H9 (cell line): ENCODE data around the gene EPS8L1. TPM values are rescaled to one million over a fixed set of nuclear protein-coding genes. Genes with fewer than 3 reads are reported as not detected.

ENCODE experiments used
- DNase-seq: peaks from one replicate; pipeline ENCODE4 v3.0.0-alpha.2; 2017
- H2AFZ ChIP-seq: one replicate; pipeline ENCODE4 v1.6.1; 2013; ENCODE audit warnings: mild to moderate bottlenecking, low read length, control low read depth, moderate library complexity
- H2AK5ac ChIP-seq: 2 replicates; pipeline ENCODE4 v1.6.1; 2013; ENCODE audit warnings: low read length, control low read depth, mixed read lengths; ENCODE audit not compliant: insufficient read length
- H2BK120ac ChIP-seq: one replicate; pipeline ENCODE4 v1.6.1; 2013; ENCODE audit warnings: low read depth, mild to moderate bottlenecking, low read length, control low read depth, inconsistent platforms; ENCODE audit not compliant: poor library complexity, severe bottlenecking
- H2BK12ac ChIP-seq: 2 replicates; pipeline ENCODE4 v1.6.1; 2013; ENCODE audit warnings: low read length, control low read depth, mixed read lengths, low read depth; ENCODE audit not compliant: insufficient read length
- H2BK15ac ChIP-seq: 2 replicates; pipeline ENCODE4 v1.6.1; 2013; ENCODE audit warnings: low read depth, low read length, control low read depth
- H2BK20ac ChIP-seq: one replicate; pipeline ENCODE4 v1.6.1; 2013; ENCODE audit warnings: low read depth, mild to moderate bottlenecking, low read length, control low read depth, inconsistent platforms; ENCODE audit not compliant: poor library complexity, severe bottlenecking
- H2BK5ac ChIP-seq: 2 replicates; pipeline ENCODE4 v1.6.1; 2013; ENCODE audit warnings: low read length, control low read depth, mixed read lengths; ENCODE audit not compliant: insufficient read length
- H3K14ac ChIP-seq: 2 replicates; pipeline ENCODE4 v1.6.1; 2013; ENCODE audit warnings: low read length, control low read depth; ENCODE audit not compliant: insufficient read depth
- H3K18ac ChIP-seq: 2 replicates; pipeline ENCODE4 v1.6.1; 2013; ENCODE audit warnings: low read depth, mild to moderate bottlenecking, mixed read lengths, low read length, control low read depth; ENCODE audit not compliant: insufficient read length
- H3K23ac ChIP-seq: 2 replicates; pipeline ENCODE4 v1.6.1; 2013; ENCODE audit warnings: low read length, control low read depth, mixed read lengths, low read depth; ENCODE audit not compliant: insufficient read length
- H3K23me2 ChIP-seq: 2 replicates; pipeline ENCODE4 v1.6.1; 2013; ENCODE audit warnings: low read depth, mild to moderate bottlenecking, mixed read lengths, low read length, control low read depth; ENCODE audit not compliant: insufficient read length, poor library complexity, severe bottlenecking
- H3K27ac ChIP-seq: 2 replicates; pipeline ENCODE4 v1.5.1; 2013; ENCODE audit warnings: low read length, control low read depth, mixed read lengths, low read depth; ENCODE audit not compliant: insufficient read length
- H3K27me3 ChIP-seq: 2 replicates; pipeline ENCODE4 v1.6.1; 2013; ENCODE audit warnings: low read length, control low read depth, inconsistent platforms; ENCODE audit not compliant: insufficient read depth
- H3K4ac ChIP-seq: 2 replicates; pipeline ENCODE4 v1.6.1; 2013; ENCODE audit warnings: low read depth, mild to moderate bottlenecking, control low read depth, inconsistent platforms, low read length, moderate library complexity
- H3K4me1 ChIP-seq: 2 replicates; pipeline ENCODE4 v1.6.1; 2013; ENCODE audit warnings: low read length, control low read depth, inconsistent platforms; ENCODE audit not compliant: insufficient read depth
- H3K4me2 ChIP-seq: 2 replicates; pipeline ENCODE4 v1.6.1; 2013; ENCODE audit warnings: low read length, control low read depth, mixed read lengths; ENCODE audit not compliant: insufficient read length, insufficient read depth
- H3K56ac ChIP-seq: 2 replicates; pipeline ENCODE4 v1.6.1; 2013; ENCODE audit warnings: low read depth, mild to moderate bottlenecking, mixed read lengths, low read length, control low read depth; ENCODE audit not compliant: insufficient read length
- H3K79me1 ChIP-seq: 2 replicates; pipeline ENCODE4 v1.6.1; 2013; ENCODE audit warnings: low read depth, mild to moderate bottlenecking, moderate library complexity, low read length, control low read depth, inconsistent platforms; ENCODE audit not compliant: insufficient read depth, poor library complexity, severe bottlenecking
- H3K79me2 ChIP-seq: 2 replicates; pipeline ENCODE4 v1.6.1; 2013; ENCODE audit warnings: low read length, control low read depth, inconsistent platforms; ENCODE audit not compliant: insufficient read depth
- H3K9ac ChIP-seq: 2 replicates; pipeline ENCODE4 v1.6.1; 2013; ENCODE audit warnings: low read length, control low read depth, mixed read lengths; ENCODE audit not compliant: insufficient read length; ENCODE audit errors: extremely low read depth
- H3K9me3 ChIP-seq: one replicate; pipeline ENCODE4 v1.6.1; 2013; ENCODE audit warnings: low read depth, low read length, inconsistent platforms; ENCODE audit not compliant: control insufficient read depth
- H3T11ph ChIP-seq: one replicate; pipeline ENCODE4 v1.6.1; 2013; ENCODE audit warnings: mild to moderate bottlenecking, low read length, control low read depth, inconsistent platforms
- H4K20me1 ChIP-seq: one replicate; pipeline ENCODE4 v1.6.1; 2013; ENCODE audit not compliant: control insufficient read depth, insufficient read length, insufficient read depth
- H4K5ac ChIP-seq: 2 replicates; pipeline ENCODE4 v1.6.1; 2013; ENCODE audit warnings: low read depth, mild to moderate bottlenecking, mixed read lengths, low read length, control low read depth; ENCODE audit not compliant: insufficient read length
- H4K8ac ChIP-seq: replicated peaks from 2 replicates; pipeline ENCODE4 v1.6.1; 2013; ENCODE audit warnings: low read length, control low read depth, mixed read lengths, low read depth; ENCODE audit not compliant: insufficient read length
- H4K91ac ChIP-seq: 2 replicates; pipeline ENCODE4 v1.6.1; 2013; ENCODE audit warnings: low read depth, mild to moderate bottlenecking, moderate library complexity, mixed read lengths, low read length, control low read depth; ENCODE audit not compliant: insufficient read length
- H3K27ac Mint-ChIP-seq, 3 experiments: 2 replicates in 2 of 3; 3 replicates in 1 of 3; pipeline ENCODE4 v1.8.0; 2020 to 2021; ENCODE audit warnings: mixed read lengths in 3 of 3, mild to moderate bottlenecking in 1 of 3, moderate library complexity in 1 of 3
- H3K27me3 Mint-ChIP-seq: 2 replicates; pipeline ENCODE4 v1.8.0; 2021; ENCODE audit warnings: low read depth, mild to moderate bottlenecking, moderate library complexity, mixed read lengths
- H3K36me3 Mint-ChIP-seq, 3 experiments: 2 replicates in 2 of 3; 3 replicates in 1 of 3; pipeline ENCODE4 v1.8.0; 2020 to 2021; ENCODE audit warnings: low read depth in 3 of 3, mixed read lengths in 3 of 3; ENCODE audit not compliant: insufficient read depth in 1 of 3
- H3K4me1 Mint-ChIP-seq, 2 experiments: 2 replicates each; pipeline ENCODE4 v1.8.0; 2020; ENCODE audit warnings: mixed read lengths in 2 of 2
- H3K4me3 Mint-ChIP-seq, 2 experiments: 2 replicates in 1 of 2; 3 replicates in 1 of 2; pipeline ENCODE4 v1.8.0; 2020 to 2021; ENCODE audit warnings: mild to moderate bottlenecking in 2 of 2, mixed read lengths in 2 of 2, moderate library complexity in 1 of 2
- H3K9me3 Mint-ChIP-seq, 2 experiments: 2 replicates in 1 of 2; 3 replicates in 1 of 2; pipeline ENCODE4 v1.8.0; 2020; ENCODE audit warnings: mild to moderate bottlenecking in 2 of 2, mixed read lengths in 2 of 2, moderate library complexity in 1 of 2
- CTCF ChIP-seq: fragments of 200-600 bp; sonication (generic); conservative IDR thresholded peaks from 3 replicates; pipeline ENCODE4 v1.8.0; 2021; ENCODE audit warnings: antibody characterized with exemption, mild to moderate bottlenecking
- WGBS: extraction: QIAGEN DNeasy Blood & Tissue Kit; methylation state at CpG from one replicate; pipeline ENCODE4 v1.1.7; 2013; ENCODE audit warnings: missing lambda C conversion rate, low lambda C conversion rate, mixed read lengths; ENCODE audit not compliant: insufficient read length; ENCODE audit errors: extremely low coverage; 5-methylcytosine and 5-hydroxymethylcytosine counted together
- total RNA-seq: library from RNA; stranded (reverse); gene quantifications from 2 replicates; pipeline ENCODE4 v1.2.1, GENCODE V29; 2021

Gene EPS8L1
- total RNA-seq, 1 experiment from 2014 or later: 24.0 TPM

DNA sequence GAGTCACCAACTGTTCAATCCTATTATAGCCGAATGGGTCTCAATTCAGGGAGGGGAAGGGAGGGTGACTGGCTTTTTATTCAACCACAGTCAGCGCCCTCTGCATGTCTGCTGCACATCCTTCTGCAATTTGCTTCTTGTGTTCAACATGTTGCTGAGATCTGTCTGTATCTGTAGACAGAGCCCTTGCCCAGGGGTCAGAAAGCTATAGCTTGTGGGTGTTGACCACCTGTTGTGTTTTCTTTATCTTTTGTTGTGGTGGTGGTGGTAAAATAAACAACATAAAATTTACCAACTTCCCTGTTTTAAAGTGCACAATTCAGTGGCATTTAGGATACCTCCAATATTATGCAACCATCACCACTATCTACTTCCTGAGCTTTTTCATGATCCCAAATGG lies 29.6 kb downstream of the EPS8L1 start:
- no peaks in the 10 kb centered on the region for H3K9me3 ChIP-seq
- no peak overlapping the region for H4K91ac ChIP-seq
- no peak overlapping the region for H3K9ac ChIP-seq
- peaks cover 0 to 1% of the 10 kb centered on the region in 2 experiments; a peak in 3 of 4 replicates for H3K4me1 Mint-ChIP-seq
- no peak overlapping the region for H3K4me3 Mint-ChIP-seq
- H2BK120ac ChIP-seq: no peak overlapping the region
- no peak overlapping the region for H3K23ac ChIP-seq
- H3K9me3 Mint-ChIP-seq: peaks cover 2 to 5% of the 10 kb centered on the region in 2 experiments; a peak in 2 of 5 replicates
- no peaks in the 10 kb centered on the region; the same call in 1 of the 2 replicates for H3K79me2 ChIP-seq
- no peak overlapping the region for H3K56ac ChIP-seq
- peaks cover 14 to 40% (median 34%) of the 10 kb centered on the region in 3 experiments for H3K36me3 Mint-ChIP-seq
- H3K4me1 ChIP-seq: no peaks in the 10 kb centered on the region
- H2BK20ac ChIP-seq: no peak overlapping the region
- H3K23me2 ChIP-seq: no peaks in the 10 kb centered on the region
- H2AK5ac ChIP-seq: no peak overlapping the region
- no peaks in the 10 kb centered on the region for H3K27me3 Mint-ChIP-seq
- no peak overlapping the region for H3K14ac ChIP-seq
- H4K8ac ChIP-seq: no peak overlapping the region
- no peak overlapping the region for H2BK15ac ChIP-seq
- no peak overlapping the region for H3K27ac Mint-ChIP-seq
- no peak overlapping the region for H2BK5ac ChIP-seq
- H3K27me3 ChIP-seq: no peaks in the 10 kb centered on the region
- H3K4ac ChIP-seq: no peak overlapping the region
- no peak for TF ChIP-seq CTCF
- no peak overlapping the region for H2AFZ ChIP-seq
- H3K79me1 ChIP-seq: no peaks in the 10 kb centered on the region
- no peak overlapping the region for H3K27ac ChIP-seq
- H2BK12ac ChIP-seq: no peak overlapping the region
- H4K20me1 ChIP-seq: no peaks in the 10 kb centered on the region
- H4K5ac ChIP-seq: no peak overlapping the region
- H3K4me2 ChIP-seq: no peak overlapping the region
- no peak for DNase-seq
- WGBS: no CpG with 5 or more reads among the region's 2 CpGs
- no peak overlapping the region for H3K18ac ChIP-seq
- H3T11ph ChIP-seq: no peak overlapping the region
